ENCODE data around the gene PGR.

DNA sequence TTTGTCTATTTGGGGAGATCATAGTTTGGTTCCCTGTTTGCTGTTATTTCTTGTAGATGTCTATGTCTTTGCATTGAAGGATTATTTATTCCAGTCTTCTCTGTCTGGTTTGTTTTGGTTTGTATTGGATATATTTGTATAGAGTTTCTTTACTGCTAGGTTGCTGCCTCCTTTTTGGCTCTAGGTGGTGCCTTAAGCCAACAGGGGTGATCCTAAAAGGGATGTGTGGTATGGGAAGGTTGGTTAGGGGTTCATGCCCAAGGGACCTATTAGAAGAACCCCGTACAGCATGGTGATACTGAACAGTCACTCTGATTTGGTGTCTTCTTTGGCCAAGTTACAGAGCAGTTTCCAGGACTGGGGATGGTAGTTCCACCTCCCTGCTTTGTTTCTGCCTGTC lies 36.4 kb upstream of the PGR start:
- TF ChIP-seq CTCF (IDR thresholded peaks at IDR 0.05; ENCODE audit: low read depth, low read length), result no peak
- TF ChIP-seq EZH2phosphoT487 (IDR thresholded peaks at IDR 0.05; ENCODE audit: low read depth), result no peak

All from OCI-LY3 (cell line).